GM23338 (cell line): Measurements from ENCODE around the gene IL18R1.

ENCODE experiments used
- CTCF ChIP-seq, 2 experiments: fragments of 200-600 bp in 1 of 2; sonication (generic) in 1 of 2; conservative IDR thresholded peaks; 2 replicates each; pipeline versions ENCODE4 v1.5.1 to v1.6.1; 2016 to 2017; ENCODE audit warnings: antibody characterized with exemption in 2 of 2, low read depth in 2 of 2, mild to moderate bottlenecking in 2 of 2, moderate library complexity in 1 of 2
- ZNF331 ChIP-seq: fragments of 250-450 bp; sonication (Bioruptor Pico); IDR thresholded peaks from 2 replicates; pipeline ENCODE4 v1.5.0; 2020; ENCODE audit warnings: low read depth, mild to moderate bottlenecking, moderate library complexity

- TF ChIP-seq ZNF331 (no peak), CTCF (conservative IDR thresholded peaks at IDR 0.05; ENCODE audit: low read depth in 2 of 2) (peak; percentile 63 to 77)
Observed at GRCh38 chr2:102442967-102443828, 87.6 kb downstream of the IL18R1 start.
